Loucy (cell line): Measurements from ENCODE around the gene BACE1.

ENCODE experiments used
- H2AFZ ChIP-seq: fragments of 200-600 bp; sonication (generic); 2 replicates; pipeline ENCODE4 v1.6.0; 2016; ENCODE audit warnings: antibody characterized with exemption, mild to moderate bottlenecking, low read length, moderate library complexity
- H3F3A ChIP-seq: fragments of 200-600 bp; 2 replicates; pipeline ENCODE4 v1.6.0; 2016; ENCODE audit warnings: antibody characterized with exemption, low read depth, mild to moderate bottlenecking
- H3K27me3 ChIP-seq: fragments of 200-600 bp; sonication (generic); 2 replicates; pipeline ENCODE4 v1.6.1; 2014; ENCODE audit warnings: low read length, mild to moderate bottlenecking; ENCODE audit not compliant: insufficient read depth, poor library complexity, severe bottlenecking
- H3K36me3 ChIP-seq: fragments of 200-600 bp; sonication (generic); 2 replicates; pipeline ENCODE4 v1.6.1; 2016; ENCODE audit warnings: low read length; ENCODE audit not compliant: insufficient read depth
- H3K4me1 ChIP-seq: fragments of 200-600 bp; sonication (generic); 2 replicates; pipeline ENCODE4 v1.5.1; 2014; ENCODE audit warnings: low read length, mild to moderate bottlenecking; ENCODE audit not compliant: insufficient read depth, poor library complexity, severe bottlenecking
- H3K4me2 ChIP-seq: fragments of 200-600 bp; sonication (generic); 2 replicates; pipeline ENCODE4 v1.6.0; 2014; ENCODE audit warnings: antibody characterized with exemption, low read length, low read depth, mild to moderate bottlenecking; ENCODE audit not compliant: poor library complexity, severe bottlenecking
- H3K4me3 ChIP-seq: fragments of 200-600 bp; sonication (generic); 2 replicates; pipeline ENCODE4 v1.5.1; 2014; ENCODE audit warnings: low read length, mild to moderate bottlenecking, mixed read lengths; ENCODE audit not compliant: poor library complexity, severe bottlenecking
- H3K79me2 ChIP-seq: fragments of 200-600 bp; sonication (generic); 2 replicates; pipeline ENCODE4 v1.6.1; 2014; ENCODE audit warnings: low read length; ENCODE audit not compliant: insufficient read depth
- H3K9ac ChIP-seq: fragments of 200-600 bp; sonication (generic); 2 replicates; pipeline ENCODE4 v1.6.0; 2014; ENCODE audit warnings: mild to moderate bottlenecking, low read depth, low read length, moderate library complexity; ENCODE audit not compliant: poor library complexity, severe bottlenecking
- H3K9me2 ChIP-seq: fragments of 200-600 bp; sonication (generic); replicated peaks from 2 replicates; pipeline ENCODE4 v1.6.1; 2016; ENCODE audit warnings: low read depth, low read length, mixed read lengths
- H3K9me3 ChIP-seq: fragments of 200-600 bp; sonication (generic); 2 replicates; pipeline ENCODE4 v1.6.1; 2014; ENCODE audit warnings: mild to moderate bottlenecking, antibody characterized with exemption, low read length, low read depth; ENCODE audit not compliant: insufficient read depth
- H4K20me1 ChIP-seq: fragments of 200-600 bp; sonication (generic); 2 replicates; pipeline ENCODE4 v1.6.0; 2014; ENCODE audit warnings: antibody characterized with exemption, low read length, mild to moderate bottlenecking; ENCODE audit not compliant: insufficient read depth, poor library complexity, severe bottlenecking
- EZH2phosphoT487 ChIP-seq: fragments of 200-600 bp; IDR thresholded peaks from 2 replicates; pipeline ENCODE4 v1.6.1; 2018; ENCODE audit warnings: antibody characterized with exemption, mild to moderate bottlenecking, moderate library complexity, borderline replicate concordance
- TF ChIP-seq, protein P1 (sequence below): fragments of 200-600 bp; sonication (generic); conservative IDR thresholded peaks from 2 replicates; pipeline ENCODE4 v1.5.1; 2014; ENCODE audit warnings: mild to moderate bottlenecking, antibody characterized with exemption, low read length

Gene BACE1

DNA sequence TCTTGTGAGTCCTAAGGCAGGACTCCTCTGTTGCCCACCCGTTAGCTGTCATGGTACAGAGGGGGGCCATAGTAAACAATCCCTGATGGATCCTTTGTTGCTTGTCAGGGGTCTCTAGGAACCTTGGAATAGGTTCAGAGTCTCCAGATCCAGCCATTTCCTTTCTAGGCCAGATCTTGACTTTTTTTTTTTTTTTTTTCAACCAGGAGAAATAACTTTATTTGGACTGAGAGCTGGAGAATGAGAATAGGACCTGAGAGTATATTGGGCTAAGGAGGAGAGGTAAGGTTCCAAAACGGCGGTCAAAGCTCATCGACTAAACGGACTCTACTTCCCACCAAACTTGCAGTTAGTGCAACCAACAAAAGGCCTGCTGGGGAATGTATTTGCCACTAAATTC lies 19.3 kb upstream of the BACE1 start:
- no peaks in the 10 kb centered on the region for H3K9me2 ChIP-seq
- H3K27me3 ChIP-seq: no peaks in the 10 kb centered on the region
- TF ChIP-seq, protein P1, sequence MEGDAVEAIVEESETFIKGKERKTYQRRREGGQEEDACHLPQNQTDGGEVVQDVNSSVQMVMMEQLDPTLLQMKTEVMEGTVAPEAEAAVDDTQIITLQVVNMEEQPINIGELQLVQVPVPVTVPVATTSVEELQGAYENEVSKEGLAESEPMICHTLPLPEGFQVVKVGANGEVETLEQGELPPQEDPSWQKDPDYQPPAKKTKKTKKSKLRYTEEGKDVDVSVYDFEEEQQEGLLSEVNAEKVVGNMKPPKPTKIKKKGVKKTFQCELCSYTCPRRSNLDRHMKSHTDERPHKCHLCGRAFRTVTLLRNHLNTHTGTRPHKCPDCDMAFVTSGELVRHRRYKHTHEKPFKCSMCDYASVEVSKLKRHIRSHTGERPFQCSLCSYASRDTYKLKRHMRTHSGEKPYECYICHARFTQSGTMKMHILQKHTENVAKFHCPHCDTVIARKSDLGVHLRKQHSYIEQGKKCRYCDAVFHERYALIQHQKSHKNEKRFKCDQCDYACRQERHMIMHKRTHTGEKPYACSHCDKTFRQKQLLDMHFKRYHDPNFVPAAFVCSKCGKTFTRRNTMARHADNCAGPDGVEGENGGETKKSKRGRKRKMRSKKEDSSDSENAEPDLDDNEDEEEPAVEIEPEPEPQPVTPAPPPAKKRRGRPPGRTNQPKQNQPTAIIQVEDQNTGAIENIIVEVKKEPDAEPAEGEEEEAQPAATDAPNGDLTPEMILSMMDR: no peak
- TF ChIP-seq EZH2phosphoT487: no peak
- no peaks in the 10 kb centered on the region for H3K36me3 ChIP-seq
- H3K4me3 ChIP-seq: no peak overlapping the region
- no peaks in the 10 kb centered on the region for H3K9me3 ChIP-seq
- H3F3A ChIP-seq: no peaks in the 10 kb centered on the region
- H2AFZ ChIP-seq: no peak overlapping the region
- no peaks in the 10 kb centered on the region for H3K4me1 ChIP-seq
- no peaks in the 10 kb centered on the region for H3K79me2 ChIP-seq
- no peaks in the 10 kb centered on the region for H4K20me1 ChIP-seq
- no peak overlapping the region for H3K9ac ChIP-seq
- no peak overlapping the region for H3K4me2 ChIP-seq

DNA sequence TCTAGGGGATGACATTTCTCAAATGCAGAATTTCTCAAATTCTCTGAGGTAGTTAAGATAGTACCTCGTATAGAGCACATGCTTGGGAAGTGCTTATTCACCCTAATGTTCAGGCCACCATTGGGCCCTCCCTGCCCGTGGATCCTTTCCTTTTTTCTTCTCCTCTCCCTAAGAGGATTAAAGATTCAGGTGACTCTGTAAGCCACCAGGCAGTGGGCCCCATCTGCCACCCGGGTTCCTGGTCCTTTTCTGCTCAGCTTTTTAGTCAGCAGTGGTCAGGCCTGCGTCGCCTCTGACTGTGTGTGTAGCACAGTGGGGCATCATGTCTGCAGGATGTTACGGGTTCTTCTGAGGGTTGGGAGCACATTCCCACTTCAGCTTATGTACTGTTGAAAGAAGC lies 18.8 kb upstream of the BACE1 start:
- H3K4me2 ChIP-seq: no peak overlapping the region

DNA sequence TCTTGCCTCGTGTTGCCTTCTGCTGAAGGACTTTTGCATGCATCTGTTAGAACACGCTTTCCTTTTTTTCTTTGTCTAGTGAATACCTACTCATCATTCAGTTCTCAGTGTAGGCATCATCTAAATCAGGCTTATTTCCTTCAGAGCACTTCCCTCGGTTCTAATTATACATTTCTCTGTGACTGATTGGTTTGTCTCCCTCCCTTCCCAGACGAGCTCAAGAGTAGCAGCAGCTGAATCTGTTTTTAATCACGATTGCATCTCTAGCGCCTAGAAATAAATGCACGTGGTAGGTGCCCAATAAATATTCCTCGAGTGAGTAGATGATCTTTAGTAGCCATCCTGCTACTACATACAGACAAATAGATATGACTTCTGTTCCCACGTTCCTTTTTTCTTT lies 17.9 kb upstream of the BACE1 start:
- H2AFZ ChIP-seq: no peak overlapping the region
- no peak for TF ChIP-seq EZH2phosphoT487
- TF ChIP-seq, protein P1: no peak
- no peaks in the 10 kb centered on the region for H3K9me3 ChIP-seq
- H3K36me3 ChIP-seq: no peaks in the 10 kb centered on the region
- peaks cover 6% of the 10 kb centered on the region for H3K4me1 ChIP-seq
- H3K9ac ChIP-seq: no peak overlapping the region
- H4K20me1 ChIP-seq: no peaks in the 10 kb centered on the region
- no peak overlapping the region for H3K4me2 ChIP-seq
- no peaks in the 10 kb centered on the region for H3K27me3 ChIP-seq
- no peaks in the 10 kb centered on the region for H3F3A ChIP-seq
- H3K4me3 ChIP-seq: no peak overlapping the region
- no peaks in the 10 kb centered on the region for H3K9me2 ChIP-seq
- H3K79me2 ChIP-seq: no peaks in the 10 kb centered on the region

More for the DNA sequence above, 18.8 kb upstream of the BACE1 start:
- Histone ChIP-seq H3K27me3 (no peaks in the 10 kb centered on the region), H3K4me1 (no peaks in the 10 kb centered on the region), H2AFZ (no peak overlapping the region), H3K9ac (no peak overlapping the region), H3K4me3 (no peak overlapping the region), H3K9me3 (no peaks in the 10 kb centered on the region), H3F3A (no peaks in the 10 kb centered on the region), H3K9me2 (no peaks in the 10 kb centered on the region), H4K20me1 (no peaks in the 10 kb centered on the region), H3K79me2 (no peaks in the 10 kb centered on the region), H3K36me3 (no peaks in the 10 kb centered on the region)
- TF ChIP-seq, protein P1: no peak
- no peak for TF ChIP-seq EZH2phosphoT487
